ENCODE data around the gene AIF1.

DNA sequence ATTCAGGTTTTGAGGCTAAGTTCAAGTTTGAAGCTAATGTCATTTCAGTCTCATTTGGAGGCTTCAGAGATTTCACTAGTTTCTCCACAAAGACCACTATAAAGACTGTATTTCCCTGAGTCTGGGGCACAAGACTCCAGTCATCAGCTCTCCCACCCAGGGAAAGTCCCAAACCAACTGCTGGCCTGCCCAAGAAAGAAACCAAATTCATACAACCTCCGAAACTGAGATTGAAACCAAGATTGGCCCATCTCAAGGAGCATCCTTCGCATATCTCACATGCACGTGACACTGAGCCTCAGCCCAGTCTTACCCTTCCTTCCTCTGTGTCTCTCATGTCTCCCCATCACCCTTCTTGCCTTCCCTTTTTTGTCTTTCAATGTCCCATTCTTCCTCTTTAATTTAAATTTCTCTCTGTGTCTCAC is 46.5 kb upstream of the AIF1 start:
- TF ChIP-seq CTCF (IDR thresholded peaks at IDR 0.05) (no peak), POLR2A (IDR thresholded peaks at IDR 0.05) (no peak)
